Measurements from ENCODE around the gene LANCL3.

The LANCL3 gene

DNA sequence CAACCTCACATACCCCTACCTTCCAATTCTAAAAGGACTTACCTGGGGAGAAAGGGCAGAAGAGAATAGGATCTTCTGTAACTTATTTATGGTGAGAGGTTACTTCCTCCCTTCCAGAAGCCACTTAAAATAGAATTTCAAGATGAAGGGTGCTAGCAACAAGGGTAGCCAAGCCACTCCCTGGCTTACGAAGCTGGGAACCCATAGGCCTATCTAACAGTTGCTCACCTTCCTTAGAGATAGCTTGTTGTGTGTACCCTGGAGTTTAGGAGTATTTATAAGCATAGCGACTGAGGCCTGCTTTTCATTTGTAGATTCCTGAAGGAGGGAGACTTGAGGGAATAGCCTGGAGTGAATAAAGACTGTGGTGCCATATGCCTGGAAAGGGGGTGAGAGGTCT lies 143.0 kb downstream of the LANCL3 start:
- TF ChIP-seq POLR2A (IDR thresholded peaks at IDR 0.05; ENCODE audit: extremely low read depth, insufficient read length) (no peak), CTCF (IDR thresholded peaks at IDR 0.05; ENCODE audit: low read depth, low read length) (no peak), MYC (IDR thresholded peaks at IDR 0.05; ENCODE audit: low read depth, low read length) (no peak)
- TF ChIP-seq, protein P1, sequence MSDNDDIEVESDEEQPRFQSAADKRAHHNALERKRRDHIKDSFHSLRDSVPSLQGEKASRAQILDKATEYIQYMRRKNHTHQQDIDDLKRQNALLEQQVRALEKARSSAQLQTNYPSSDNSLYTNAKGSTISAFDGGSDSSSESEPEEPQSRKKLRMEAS (IDR thresholded peaks at IDR 0.05; ENCODE audit: low read depth, low read length): no peak
- DNase-seq (ENCODE audit: low read depth): no peak
- no peak overlapping the region for H3K4me3 ChIP-seq (ENCODE audit: low read depth, low read length)

DNA sequence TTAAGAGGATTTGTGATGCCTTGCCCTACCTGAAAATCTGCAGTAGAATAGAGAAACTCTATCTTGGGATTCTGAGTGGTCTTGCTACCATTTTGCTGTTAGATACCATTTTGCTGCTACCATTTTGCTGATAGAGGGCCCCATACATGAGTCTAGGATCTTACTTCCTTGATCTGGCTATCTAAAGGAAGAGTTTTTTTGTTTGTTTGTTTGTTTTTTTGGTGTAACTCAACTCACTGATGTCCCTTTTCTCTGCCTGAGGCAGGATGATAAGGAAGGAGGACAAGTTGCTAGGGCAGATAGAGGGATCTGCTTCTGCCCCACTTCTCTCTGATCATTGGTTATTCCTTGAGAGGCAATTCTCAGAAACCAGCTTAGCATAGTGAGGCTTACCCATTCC lies 145.1 kb downstream of the LANCL3 start:
- no peak for DNase-seq (ENCODE audit: low read depth)
- TF ChIP-seq CTCF (IDR thresholded peaks at IDR 0.05; ENCODE audit: low read depth, low read length) (no peak), POLR2A (IDR thresholded peaks at IDR 0.05; ENCODE audit: extremely low read depth, insufficient read length) (no peak), MYC (IDR thresholded peaks at IDR 0.05; ENCODE audit: low read depth, low read length) (no peak)
- H3K4me3 ChIP-seq (ENCODE audit: low read depth, low read length): no peak overlapping the region

- no peak overlapping the region for H3K4me3 ChIP-seq (ENCODE audit: low read depth, low read length)
- no peak for DNase-seq (ENCODE audit: low read depth)
- TF ChIP-seq POLR2A (IDR thresholded peaks at IDR 0.05; ENCODE audit: extremely low read depth, insufficient read length) (no peak), MYC (IDR thresholded peaks at IDR 0.05; ENCODE audit: low read depth, low read length) (no peak), CTCF (IDR thresholded peaks at IDR 0.05; ENCODE audit: low read depth, low read length) (no peak)
- TF ChIP-seq, protein P1 (IDR thresholded peaks at IDR 0.05; ENCODE audit: low read depth, low read length): no peak
Observed at GRCh38 chrX:37717708-37718107, 146.2 kb downstream of the LANCL3 start.

GRCh38 chrX:37722595-37722994 lies 151.1 kb downstream of the LANCL3 start:
- no peak for TF ChIP-seq MYC (IDR thresholded peaks at IDR 0.05; ENCODE audit: low read depth, low read length)
- TF ChIP-seq CTCF (IDR thresholded peaks at IDR 0.05; ENCODE audit: low read depth, low read length): no peak
- TF ChIP-seq, protein P1 (IDR thresholded peaks at IDR 0.05; ENCODE audit: low read depth, low read length): no peak
- TF ChIP-seq POLR2A (IDR thresholded peaks at IDR 0.05; ENCODE audit: extremely low read depth, insufficient read length): no peak
- DNase-seq (ENCODE audit: low read depth): no peak
- no peak overlapping the region for H3K4me3 ChIP-seq (ENCODE audit: low read depth, low read length)

GRCh38 chrX:37726346-37726745 lies 154.9 kb downstream of the LANCL3 start:
- H3K4me3 ChIP-seq (ENCODE audit: low read depth, low read length): no peak overlapping the region
- no peak for TF ChIP-seq MYC (IDR thresholded peaks at IDR 0.05; ENCODE audit: low read depth, low read length)
- TF ChIP-seq, protein P1 (IDR thresholded peaks at IDR 0.05; ENCODE audit: low read depth, low read length): no peak
- no peak for TF ChIP-seq POLR2A (IDR thresholded peaks at IDR 0.05; ENCODE audit: extremely low read depth, insufficient read length)
- TF ChIP-seq CTCF (IDR thresholded peaks at IDR 0.05; ENCODE audit: low read depth, low read length): no peak
- DNase-seq (ENCODE audit: low read depth): no peak
